HCEC 1CT (cell line): ENCODE data around the gene GRAP.

Experiments used
- DNase-seq: peaks from one replicate; pipeline ENCODE4 v3.0.0-alpha.2; 2017

GRAP gene

GRCh38 chr17:18981335-18981641 lies 65.5 kb downstream of the GRAP start:
- no peak for DNase-seq

GRCh38 chr17:18980682-18981334 lies 65.9 kb downstream of the GRAP start:
- no peak for DNase-seq

- DNase-seq, result no peak
These were observed 68.1 kb downstream of the GRAP start for GRCh38 chr17:18978655-18979054.

- DNase-seq, result no peak
These were observed 68.7 kb downstream of the GRAP start for GRCh38 chr17:18978050-18978449.

- no peak for DNase-seq
These were observed 69.1 kb downstream of the GRAP start for GRCh38 chr17:18977646-18978045.

DNA sequence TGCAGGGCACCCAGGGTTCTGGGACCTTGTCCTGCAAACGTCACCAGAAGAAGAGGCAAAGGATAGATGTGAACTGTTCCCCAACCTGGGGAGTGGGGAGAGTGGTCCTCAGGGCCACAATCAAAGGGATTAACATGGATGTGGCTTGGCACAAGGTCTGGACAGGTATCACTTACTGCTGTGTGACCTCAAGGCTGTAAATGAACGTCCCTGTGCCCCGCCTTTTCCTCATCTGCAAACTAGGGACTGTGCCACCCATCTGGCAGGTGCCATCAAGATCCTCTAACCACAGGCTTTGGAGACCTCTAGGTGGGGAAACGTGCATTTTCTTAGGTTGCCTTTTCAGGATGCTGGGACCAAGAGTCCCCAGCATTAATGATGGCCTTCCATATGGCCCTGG lies 69.7 kb downstream of the GRAP start:
- no peak for DNase-seq

DNA sequence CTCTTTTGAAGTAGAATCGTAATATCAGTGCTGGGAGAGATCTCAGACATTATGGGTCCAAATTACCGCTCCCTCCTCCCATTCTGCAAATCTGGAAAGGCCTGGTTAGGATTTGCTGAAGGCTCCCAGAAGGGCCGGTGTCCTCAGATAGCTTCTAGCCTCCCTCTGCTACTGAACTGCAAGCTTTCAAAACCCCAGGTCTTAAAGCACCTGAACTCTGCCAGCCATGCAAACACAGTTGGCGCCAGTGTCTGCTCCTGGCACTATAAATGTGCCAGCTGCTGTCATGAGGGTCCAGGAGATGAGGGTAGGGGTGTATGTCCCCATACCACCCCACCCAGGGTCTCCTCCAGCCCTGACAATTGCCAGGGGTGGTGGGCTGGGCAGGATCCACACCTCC lies 70.6 kb downstream of the GRAP start:
- no peak for DNase-seq

DNA sequence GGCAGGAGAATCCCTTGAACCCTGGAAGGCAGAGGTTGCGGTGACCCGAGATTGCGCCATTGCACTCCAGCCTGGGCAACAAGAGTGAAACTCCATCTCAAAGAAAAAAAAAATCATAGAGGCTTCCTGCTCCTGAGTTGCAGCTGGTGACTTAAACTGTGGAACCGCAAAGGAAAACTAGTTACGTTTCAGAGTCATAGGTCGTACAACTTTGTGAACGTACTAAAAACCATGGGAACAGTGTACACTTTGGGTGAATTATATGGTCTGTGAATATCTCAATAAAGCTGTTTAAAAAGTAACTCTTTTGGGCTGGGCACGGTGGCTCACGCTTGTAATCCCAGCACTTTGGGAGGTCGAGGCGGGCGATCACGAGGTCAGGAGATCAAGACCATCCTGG lies 71.2 kb downstream of the GRAP start:
- DNase-seq, result no peak

- no peak for DNase-seq
These were observed 72.2 kb downstream of the GRAP start for GRCh38 chr17:18974407-18975149.

DNA sequence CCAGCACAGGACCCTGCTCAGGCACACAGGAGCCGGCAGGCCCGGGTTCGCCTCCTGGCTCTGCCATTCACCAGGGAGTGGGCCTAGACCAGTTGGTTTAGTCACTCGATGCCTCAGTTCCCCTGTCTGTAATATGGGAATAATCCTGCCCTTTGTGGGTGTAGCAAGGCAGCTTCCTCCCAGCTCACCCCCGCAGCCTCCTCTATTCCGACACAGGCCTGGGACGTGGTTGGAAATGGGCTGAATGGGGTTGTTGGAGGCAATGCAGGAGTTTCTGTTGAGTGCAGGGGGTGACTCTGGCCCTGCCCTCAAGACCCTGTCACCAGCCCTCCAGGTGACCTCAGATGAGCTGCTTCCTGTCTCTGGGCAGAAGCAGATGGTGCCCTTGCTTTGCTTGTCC lies 75.0 kb downstream of the GRAP start:
- DNase-seq, result no peak
